GM19452 (cell line): ENCODE results near the gene BRAF.
A peak's percentile ranks its signal among the peaks of the same experiment; 100 is the strongest.
"Not testable (repeated sequence)": the region's sequence is repeated elsewhere in the genome, so short reads cannot be mapped to it uniquely, and the experiment has no call there.

Source experiments
- ATAC-seq: cut with Tn5 transposase; IDR thresholded peaks from one replicate; pipeline ENCODE4 v1.9.1; 2021; ENCODE audit not compliant: unreplicated experiment

The BRAF gene

GRCh38 chr7:140684066-140684950, 240.4 kb downstream of the BRAF start:
- no peak for ATAC-seq

GRCh38 chr7:140683657-140684056, 241.1 kb downstream of the BRAF start:
- ATAC-seq: no peak

DNA sequence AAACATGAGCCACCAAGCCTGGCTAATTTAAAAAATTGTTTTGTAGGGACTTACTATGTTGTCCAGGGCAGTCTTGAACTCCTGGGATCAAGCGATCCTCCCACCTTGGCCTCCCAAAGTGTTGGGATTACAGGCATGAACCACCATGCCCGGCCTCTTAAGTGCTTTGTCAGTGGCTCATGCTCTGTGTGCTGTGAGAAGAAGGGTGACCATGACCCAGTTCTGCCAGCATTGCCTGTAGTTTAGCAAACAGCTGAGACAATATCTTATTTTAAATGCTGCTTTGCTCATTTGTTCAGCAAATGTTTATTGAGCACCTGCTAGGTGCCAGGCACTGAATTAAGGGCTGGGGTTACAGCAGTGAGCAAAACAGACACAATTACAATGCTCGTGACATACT, 243.0 kb downstream of the BRAF start:
- no peak for ATAC-seq

GRCh38 chr7:140680886-140681285, 243.8 kb downstream of the BRAF start:
- no peak for ATAC-seq

DNA sequence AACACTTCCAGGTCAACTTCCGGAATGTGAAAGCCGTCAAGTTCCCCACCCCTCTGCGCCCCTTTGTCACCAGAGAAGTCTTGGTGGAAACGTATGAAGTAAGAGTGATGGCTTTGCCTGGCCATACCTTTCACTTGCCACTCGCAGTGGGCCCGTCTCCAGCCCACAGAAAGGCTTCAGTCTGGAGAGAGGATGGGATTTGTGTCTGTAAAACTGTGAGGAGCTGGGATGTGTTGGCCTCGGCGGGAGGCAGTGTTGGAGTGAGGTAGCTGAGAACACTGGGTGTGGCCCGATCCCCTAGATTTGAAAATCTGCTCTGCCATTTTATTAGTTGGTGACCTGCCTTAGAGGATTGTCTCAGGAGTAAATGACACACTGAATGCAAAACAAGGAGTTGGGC, 245.5 kb downstream of the BRAF start:
- no peak for ATAC-seq

DNA sequence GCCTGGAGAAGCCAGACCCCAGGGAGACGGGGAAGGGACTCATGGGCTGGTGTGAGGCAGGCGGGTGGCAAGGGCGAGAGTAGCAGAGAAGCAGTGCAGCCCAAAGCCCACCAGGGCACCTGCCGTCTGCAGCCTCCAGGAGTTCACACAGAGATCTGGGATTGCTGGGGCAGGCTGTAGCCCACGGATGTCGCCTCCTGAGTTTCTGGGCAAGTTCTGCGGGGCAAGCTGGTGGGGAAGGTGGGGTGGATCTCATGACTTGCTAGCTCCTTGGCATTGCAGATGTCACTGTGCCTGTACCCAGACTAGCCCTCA, 246.0 kb downstream of the BRAF start:
- ATAC-seq: no peak

DNA sequence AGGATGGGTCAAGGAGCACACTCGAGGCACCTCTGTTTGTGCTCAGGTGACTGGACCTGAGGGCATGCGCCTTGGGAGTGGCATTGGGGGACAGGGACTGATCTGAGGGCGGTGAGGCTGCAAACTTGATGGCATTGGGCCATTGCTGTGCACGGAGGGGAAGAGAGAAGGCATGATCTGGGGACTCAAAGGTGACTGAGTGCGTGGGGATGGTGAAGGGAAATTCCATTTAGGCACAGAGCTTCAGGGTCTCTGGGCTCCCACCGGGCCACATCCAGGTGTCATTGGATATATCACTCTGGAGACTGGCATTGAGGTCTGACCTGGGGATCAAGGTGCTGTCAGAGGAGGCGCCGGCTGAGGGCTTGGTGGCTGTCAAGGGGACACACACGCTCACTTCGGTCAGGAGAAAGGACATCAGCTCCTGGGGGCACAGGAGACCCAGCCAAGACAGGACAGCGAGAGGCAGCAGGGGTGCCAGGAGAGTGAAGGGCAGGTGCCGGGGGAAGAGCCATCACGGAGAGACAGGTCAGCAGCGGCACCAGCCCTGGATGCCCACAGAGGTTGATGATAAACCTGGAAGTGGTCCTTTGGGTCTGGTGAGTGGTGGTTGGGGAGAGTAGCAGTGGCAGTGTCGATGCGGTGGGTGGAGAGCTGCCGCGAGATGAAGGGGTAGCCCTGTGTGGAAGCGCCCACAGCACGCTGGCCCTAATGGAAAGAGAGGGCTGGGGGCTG, 246.5 kb downstream of the BRAF start:
- ATAC-seq: no peak

DNA sequence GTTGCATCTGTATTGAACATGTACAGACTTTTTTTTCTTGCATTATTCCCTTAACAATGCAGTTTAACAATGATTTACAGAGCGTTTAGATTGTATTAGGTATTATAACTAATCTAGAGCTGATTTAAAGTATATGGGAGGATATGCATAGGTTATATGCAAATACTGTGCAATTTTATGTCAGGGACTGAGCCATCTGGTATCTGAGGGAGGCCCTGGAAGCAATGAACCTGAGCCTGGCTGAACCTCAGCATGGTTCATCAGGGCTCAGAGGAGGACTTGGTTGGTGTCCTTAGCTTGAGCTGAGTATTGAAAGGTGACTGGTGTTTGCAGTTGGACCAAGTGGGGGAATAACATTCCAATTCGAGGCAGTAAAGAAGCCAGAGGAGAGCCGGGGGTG, 247.2 kb downstream of the BRAF start:
- no peak for ATAC-seq

DNA sequence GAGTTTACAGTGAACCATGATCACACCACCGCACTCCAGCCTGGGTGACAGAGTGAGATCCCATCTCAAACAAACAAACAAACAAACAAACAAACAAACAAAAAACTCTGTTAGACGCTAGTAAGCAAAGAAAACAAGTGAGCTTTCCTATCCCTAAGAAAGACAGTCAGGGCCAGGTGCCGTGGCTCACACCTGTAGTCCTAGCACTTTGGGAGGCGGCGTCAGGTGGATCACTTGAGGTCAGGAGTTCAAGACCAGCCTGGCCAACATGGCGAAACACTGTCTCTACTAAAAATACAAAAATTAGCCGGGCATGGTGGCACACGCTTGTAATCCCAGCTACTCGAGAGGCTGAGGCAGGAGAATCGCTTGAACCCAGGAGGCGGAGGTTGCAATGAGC, 247.8 kb downstream of the BRAF start:
- not testable (repeated sequence) for ATAC-seq

DNA sequence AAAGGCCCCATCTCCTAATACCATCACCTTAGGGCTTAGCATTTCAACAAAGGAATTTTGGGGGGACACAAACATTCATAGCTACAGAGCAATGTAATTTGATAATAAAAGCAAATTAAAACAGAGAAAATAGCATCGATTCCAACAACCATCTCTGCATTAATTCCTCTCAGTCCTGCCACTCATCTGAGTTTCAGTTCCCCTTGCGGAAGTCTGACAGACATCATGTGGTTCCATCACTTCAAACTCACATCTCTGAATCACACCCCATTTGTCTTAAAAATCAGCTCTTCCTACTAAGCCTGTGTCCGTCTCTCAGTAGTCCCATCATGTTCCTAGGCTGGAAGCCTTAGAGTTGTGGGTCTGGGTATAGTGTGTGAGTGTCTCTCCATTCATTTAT, 248.4 kb downstream of the BRAF start:
- peak; percentile 57 for ATAC-seq

DNA sequence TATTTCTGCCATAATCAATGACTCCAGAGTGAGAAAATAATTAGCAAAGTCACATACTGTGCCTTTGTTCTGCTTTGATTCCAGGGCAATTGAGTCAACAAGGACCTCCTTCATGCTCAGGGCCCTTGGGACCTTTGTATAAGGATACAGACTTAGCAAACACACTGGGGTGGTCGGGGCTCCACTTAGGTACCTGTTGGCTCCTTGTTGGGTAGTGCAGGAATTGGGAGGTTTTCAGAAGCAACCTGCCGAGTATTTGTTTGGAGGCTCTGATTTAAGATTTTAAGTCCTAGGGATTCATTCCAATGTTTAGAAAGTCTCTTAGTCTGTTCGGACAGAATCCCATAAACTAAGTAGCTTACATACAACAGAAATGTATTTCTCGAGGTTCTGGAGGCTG, 249.0 kb downstream of the BRAF start:
- no peak for ATAC-seq

GRCh38 chr7:140674899-140675701, 249.6 kb downstream of the BRAF start:
- no peak for ATAC-seq

DNA sequence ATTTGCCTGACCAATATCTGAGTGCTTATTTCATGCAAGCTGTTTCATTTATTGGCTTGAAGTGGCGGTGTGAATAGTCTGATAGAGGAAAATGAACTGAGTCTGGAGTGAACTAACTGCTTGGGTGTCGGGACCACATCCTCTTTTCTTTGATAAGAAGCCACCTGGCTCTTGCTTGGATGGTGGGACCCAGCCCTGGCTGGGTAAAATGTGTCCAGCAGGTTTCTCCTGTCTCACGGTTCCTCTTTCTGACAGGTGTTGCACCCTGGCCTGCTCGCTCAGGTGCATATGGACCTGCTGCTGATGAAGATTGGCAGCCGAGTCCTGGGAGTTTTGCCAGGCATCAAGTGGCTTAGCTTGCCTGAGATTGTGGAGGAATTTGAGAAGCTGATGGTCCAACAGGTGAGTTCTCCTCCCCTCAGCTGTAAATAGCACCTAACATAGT, 250.4 kb downstream of the BRAF start:
- ATAC-seq: no peak

DNA sequence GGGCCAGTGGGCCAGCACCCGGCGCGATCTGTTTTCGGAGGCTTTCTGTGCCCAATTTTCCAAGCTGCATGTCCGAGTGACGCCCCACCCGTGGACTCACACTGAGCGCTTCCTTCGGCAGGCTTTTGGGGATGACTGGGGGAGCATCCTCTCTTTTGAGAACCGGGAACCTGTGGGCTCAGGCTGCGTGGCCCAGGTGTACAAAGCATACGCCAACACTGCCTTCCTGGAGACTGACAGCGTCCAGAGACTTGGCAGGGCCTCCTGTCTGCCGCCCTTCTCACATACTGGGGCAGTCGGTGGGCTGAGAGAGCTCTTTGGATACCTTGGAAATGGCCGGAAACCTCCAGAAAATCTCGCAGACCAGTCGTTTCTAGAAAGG, 251.0 kb downstream of the BRAF start:
- ATAC-seq: no peak

GRCh38 chr7:140673063-140673773, 251.5 kb downstream of the BRAF start:
- peak; percentile 47 for ATAC-seq

DNA sequence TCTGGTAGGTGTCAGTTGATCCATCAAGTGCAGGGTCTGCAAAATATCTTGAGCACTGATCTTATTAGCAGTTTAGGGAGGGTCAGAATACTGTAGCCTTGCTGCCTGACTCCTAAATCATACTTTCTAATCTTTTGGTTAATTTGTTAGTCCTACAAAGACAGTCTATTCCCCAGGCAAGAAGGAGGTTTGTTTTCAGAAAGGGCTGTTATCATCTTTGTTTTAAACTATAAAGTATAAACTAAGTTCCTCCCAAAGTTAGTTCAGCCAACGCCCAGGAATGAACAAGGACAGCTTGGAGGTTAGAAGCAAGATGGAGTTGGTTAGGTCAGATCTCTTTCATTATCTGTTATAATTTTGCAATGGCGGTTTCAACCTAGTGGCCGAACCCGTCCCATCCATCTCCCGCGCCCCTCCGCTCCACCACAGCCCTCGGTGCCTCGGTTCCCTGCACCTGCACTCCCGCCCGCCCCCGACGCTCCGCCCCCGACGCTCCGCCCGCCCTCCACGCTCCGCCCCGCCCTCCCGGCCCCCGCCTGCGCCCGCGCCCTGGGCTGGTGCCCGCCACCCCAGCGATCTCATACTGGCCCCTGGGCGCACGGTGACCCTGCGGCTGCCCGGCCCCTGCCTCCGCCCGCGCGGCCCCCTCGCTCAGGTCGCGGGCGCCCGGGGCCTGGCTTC, 252.2 kb downstream of the BRAF start, which contains the start of gene ADCK2:
ADCK2 (plus strand) TSS at position 564 of the 681 bp plus-strand sequence. CDS start 386 bp downstream, outside the sequence.
- ATAC-seq: peak; percentile 39

DNA sequence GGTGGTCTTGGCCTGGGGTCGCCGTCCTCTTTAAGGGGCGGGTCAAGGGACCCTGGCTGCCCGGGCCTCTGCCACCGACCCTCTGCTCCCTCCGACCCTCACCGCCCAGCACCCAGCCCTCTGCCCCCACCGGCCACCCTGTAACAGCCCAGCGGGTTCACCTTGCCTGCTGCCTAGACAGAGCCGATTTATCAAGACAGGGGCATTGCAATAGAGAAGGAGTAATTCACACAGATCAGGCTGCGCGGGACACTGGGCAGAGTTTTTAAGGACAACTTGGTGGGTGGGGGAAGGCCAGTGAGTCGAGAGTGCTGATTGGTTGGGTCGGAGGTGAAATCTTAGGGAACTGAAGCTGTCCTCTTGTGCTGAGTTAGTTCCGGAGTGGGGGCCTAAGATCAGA, 252.8 kb downstream of the BRAF start:
- ATAC-seq: no peak

GRCh38 chr7:140670343-140670935, 254.3 kb downstream of the BRAF start:
- ATAC-seq: no peak

DNA sequence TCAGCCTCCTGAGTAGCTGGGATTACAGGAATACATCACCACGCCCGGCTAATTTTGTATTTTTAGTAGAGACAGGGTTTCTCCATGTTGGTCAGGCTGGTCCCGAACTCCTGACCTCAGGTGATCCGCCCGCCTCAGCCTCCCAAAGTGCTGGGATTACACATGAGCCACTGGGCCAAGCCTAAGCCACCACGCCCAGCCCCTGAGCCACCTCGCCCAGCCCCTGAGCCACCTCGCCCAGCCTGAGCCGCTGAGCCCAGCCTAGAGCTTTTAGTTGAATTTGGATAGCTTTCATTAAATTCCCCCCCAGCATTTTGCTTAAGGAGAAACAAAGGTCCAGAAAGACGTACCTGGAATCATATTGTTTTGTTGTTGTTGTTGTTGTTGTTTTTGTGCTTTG, 254.9 kb downstream of the BRAF start:
- ATAC-seq: not testable (repeated sequence)

GRCh38 chr7:140669352-140669751, 255.4 kb downstream of the BRAF start:
- no peak for ATAC-seq
